Measurements from ENCODE around the gene FBXL4.

GRCh38 chr6:98946266-98946878 is 1.4 kb downstream of the FBXL4 start:
- TF ChIP-seq CTCF (IDR thresholded peaks at IDR 0.05) (no peak), POLR2A (IDR thresholded peaks at IDR 0.05) (no peak)

Measured in testis (tissue), 2 donors.